IPS-20b (cell line): ENCODE results near the gene TLE4.
"Not testable (repeated sequence)": the region's sequence is repeated elsewhere in the genome, so short reads cannot be mapped to it uniquely, and the experiment has no call there.

ENCODE experiments used
- H3K27ac ChIP-seq: one replicate; pipeline ENCODE4 v1.5.1; 2013; ENCODE audit warnings: low read length
- H3K27me3 ChIP-seq: 2 replicates; pipeline ENCODE4 v1.6.1; 2013; ENCODE audit warnings: mild to moderate bottlenecking, low read length, inconsistent platforms; ENCODE audit not compliant: insufficient read depth
- H3K36me3 ChIP-seq: 2 replicates; pipeline ENCODE4 v1.6.1; 2013; ENCODE audit warnings: low read depth, mild to moderate bottlenecking, inconsistent platforms, low read length, moderate library complexity; ENCODE audit not compliant: insufficient read depth
- H3K4me1 ChIP-seq: 2 replicates; pipeline ENCODE4 v1.6.1; 2013; ENCODE audit warnings: mild to moderate bottlenecking, control low read depth, inconsistent platforms, low read length, moderate library complexity; ENCODE audit not compliant: insufficient read depth
- H3K4me3 ChIP-seq: 2 replicates; pipeline ENCODE4 v1.5.1; 2013; ENCODE audit warnings: mild to moderate bottlenecking, low read length, inconsistent platforms
- H3K9ac ChIP-seq: 2 replicates; pipeline ENCODE4 v1.6.1; 2013; ENCODE audit warnings: low read depth, mild to moderate bottlenecking, inconsistent platforms, low read length, moderate library complexity
- H3K9me3 ChIP-seq: 2 replicates; pipeline ENCODE4 v1.6.1; 2013; ENCODE audit warnings: mild to moderate bottlenecking, low read depth, low read length, inconsistent platforms; ENCODE audit not compliant: insufficient read depth

The TLE4 gene

GRCh38 chr9:79644048-79644447, 72.3 kb downstream of the TLE4 start:
- Histone ChIP-seq H3K9me3 (no peaks in the 10 kb centered on the region), H3K4me1 (no peaks in the 10 kb centered on the region; the same call in 1 of the 2 replicates), H3K36me3 (peaks cover 7% of the 10 kb centered on the region; the same call in 1 of the 2 replicates), H3K4me3 (no peak overlapping the region), H3K9ac (no peak overlapping the region), H3K27ac (no peak overlapping the region), H3K27me3 (no peaks in the 10 kb centered on the region)

- peaks cover 7% of the 10 kb centered on the region; the same call in 1 of the 2 replicates for H3K36me3 ChIP-seq
- no peaks in the 10 kb centered on the region for H3K27me3 ChIP-seq
- no peak overlapping the region for H3K4me3 ChIP-seq
- no peaks in the 10 kb centered on the region; the same call in 1 of the 2 replicates for H3K4me1 ChIP-seq
- H3K9ac ChIP-seq, result no peak overlapping the region
- no peak overlapping the region for H3K27ac ChIP-seq
- no peaks in the 10 kb centered on the region for H3K9me3 ChIP-seq
Measured at GRCh38 chr9:79644601-79645000, 72.8 kb downstream of the TLE4 start.

- H3K36me3 ChIP-seq, result peaks cover 7% of the 10 kb centered on the region; the same call in 1 of the 2 replicates
- H3K9me3 ChIP-seq, result no peaks in the 10 kb centered on the region
Measured at GRCh38 chr9:79645110-79645509, 73.3 kb downstream of the TLE4 start.

GRCh38 chr9:79646096-79646495, 74.3 kb downstream of the TLE4 start:
- no peak overlapping the region for H3K4me3 ChIP-seq
- no peaks in the 10 kb centered on the region for H3K27me3 ChIP-seq
- no peaks in the 10 kb centered on the region for H3K9me3 ChIP-seq
- H3K9ac ChIP-seq, result no peak overlapping the region
- H3K36me3 ChIP-seq, result peaks cover 7% of the 10 kb centered on the region; the same call in 1 of the 2 replicates
- peaks cover 6% of the 10 kb centered on the region; the same call in 1 of the 2 replicates for H3K4me1 ChIP-seq
- no peak overlapping the region for H3K27ac ChIP-seq

More at GRCh38 chr9:79645110-79645509, 73.3 kb downstream of the TLE4 start:
- Histone ChIP-seq H3K27ac (no peak overlapping the region), H3K4me3 (no peak overlapping the region), H3K27me3 (no peaks in the 10 kb centered on the region), H3K4me1 (no peaks in the 10 kb centered on the region; the same call in 1 of the 2 replicates), H3K9ac (no peak overlapping the region)

- Histone ChIP-seq H3K27me3 (no peaks in the 10 kb centered on the region), H3K9ac (peak overlapping the region; percentile 28; the same call in 1 of the 2 replicates), H3K9me3 (no peaks in the 10 kb centered on the region), H3K27ac (peak overlapping the region; percentile 11), H3K4me3 (peak overlapping the region; percentile 3; the same call in 1 of the 2 replicates), H3K36me3 (peaks cover 21% of the 10 kb centered on the region; the same call in 1 of the 2 replicates), H3K4me1 (peaks cover 13% of the 10 kb centered on the region; the same call in 1 of the 2 replicates)
Measured at GRCh38 chr9:79651251-79651795, 79.6 kb downstream of the TLE4 start.

- no peaks in the 10 kb centered on the region for H3K27me3 ChIP-seq
- H3K27ac ChIP-seq, result no peak overlapping the region
- peaks cover 13% of the 10 kb centered on the region; the same call in 1 of the 2 replicates for H3K4me1 ChIP-seq
- no peak overlapping the region for H3K4me3 ChIP-seq
- H3K36me3 ChIP-seq, result peaks cover 28% of the 10 kb centered on the region; the same call in 1 of the 2 replicates
- no peaks in the 10 kb centered on the region for H3K9me3 ChIP-seq
- no peak overlapping the region for H3K9ac ChIP-seq
Measured at GRCh38 chr9:79652598-79652997, 80.8 kb downstream of the TLE4 start.

- not testable (repeated sequence) for H3K27ac ChIP-seq, H3K9ac ChIP-seq, H3K27me3 ChIP-seq, H3K4me3 ChIP-seq, H3K9me3 ChIP-seq
- Histone ChIP-seq H3K4me1 (peaks cover 14% of the 10 kb centered on the region; the same call in 1 of the 2 replicates), H3K36me3 (peaks cover 28% of the 10 kb centered on the region; the same call in 1 of the 2 replicates)
Measured at GRCh38 chr9:79654591-79655382, 83.0 kb downstream of the TLE4 start.

GRCh38 chr9:79655551-79655950, 83.8 kb downstream of the TLE4 start:
- Histone ChIP-seq H3K4me1 (peaks cover 18% of the 10 kb centered on the region; the same call in 1 of the 2 replicates), H3K27me3 (no peaks in the 10 kb centered on the region), H3K9me3 (no peaks in the 10 kb centered on the region), H3K27ac (no peak overlapping the region), H3K4me3 (no peak overlapping the region), H3K36me3 (peaks cover 28% of the 10 kb centered on the region; the same call in 1 of the 2 replicates), H3K9ac (no peak overlapping the region)

- Histone ChIP-seq H3K4me1 (peaks cover 19% of the 10 kb centered on the region; the same call in 1 of the 2 replicates), H3K9me3 (no peaks in the 10 kb centered on the region), H3K27me3 (no peaks in the 10 kb centered on the region), H3K27ac (no peak overlapping the region), H3K4me3 (no peak overlapping the region), H3K36me3 (peaks cover 28% of the 10 kb centered on the region; the same call in 1 of the 2 replicates), H3K9ac (no peak overlapping the region)
Measured at GRCh38 chr9:79656169-79656568, 84.4 kb downstream of the TLE4 start.

- Histone ChIP-seq H3K36me3 (peaks cover 26% of the 10 kb centered on the region; the same call in 1 of the 2 replicates), H3K27me3 (no peaks in the 10 kb centered on the region), H3K9me3 (no peaks in the 10 kb centered on the region), H3K9ac (no peak overlapping the region), H3K4me1 (peaks cover 28% of the 10 kb centered on the region; the same call in 1 of the 2 replicates), H3K27ac (no peak overlapping the region), H3K4me3 (no peak overlapping the region)
Measured at GRCh38 chr9:79657891-79658290, 86.1 kb downstream of the TLE4 start.

- Histone ChIP-seq H3K4me1 (peaks cover 37% of the 10 kb centered on the region), H3K27ac (no peak overlapping the region), H3K9ac (no peak overlapping the region), H3K9me3 (no peaks in the 10 kb centered on the region), H3K36me3 (peaks cover 16% of the 10 kb centered on the region; the same call in 1 of the 2 replicates), H3K27me3 (no peaks in the 10 kb centered on the region), H3K4me3 (no peak overlapping the region)
Measured at GRCh38 chr9:79658926-79659325, 87.2 kb downstream of the TLE4 start.
